DOHH2 (cell line): ENCODE data around the gene NOL4L.

ENCODE experiments used
- CTCF ChIP-seq: fragments of 200-600 bp; sonication (generic); IDR thresholded peaks from one replicate; pipeline ENCODE4 v1.5.1; 2014; ENCODE audit warnings: antibody characterized with exemption, mild to moderate bottlenecking, low read depth, low read length; ENCODE audit not compliant: poor library complexity, severe bottlenecking
- EZH2phosphoT487 ChIP-seq: fragments of 200-600 bp; sonication (generic); IDR thresholded peaks from 2 replicates; pipeline ENCODE4 v1.6.1; 2017; ENCODE audit warnings: borderline replicate concordance, mild to moderate bottlenecking, antibody characterized with exemption, low read length, moderate library complexity, mixed read lengths

GRCh38 chr20:32511358-32512046 is 73.6 kb downstream of the NOL4L start:
- TF ChIP-seq CTCF: no peak
- TF ChIP-seq EZH2phosphoT487: no peak
